Smooth muscle cell (in vitro differentiated cells): ENCODE results near the gene HECW1. TPM values are rescaled to one million over a fixed set of nuclear protein-coding genes. Genes with fewer than 3 reads are reported as not detected.
"Not testable (repeated sequence)": the region's sequence is repeated elsewhere in the genome, so short reads cannot be mapped to it uniquely, and the experiment has no call there.

Experiments used
- DNase-seq: peaks from one replicate; lab custom pipeline; 2025; ENCODE audit not compliant: unreplicated experiment; lab: John Stamatoyannopoulos, UW
- H2AFZ ChIP-seq: fragments of 200-600 bp; sonication (generic); 2 replicates; pipeline ENCODE4 v1.6.0; 2016; ENCODE audit warnings: antibody characterized with exemption, low read depth, mild to moderate bottlenecking
- H3F3A ChIP-seq: fragments of 200-600 bp; sonication (generic); 2 replicates; pipeline ENCODE4 v1.6.0; 2017; ENCODE audit warnings: antibody characterized with exemption, low read depth
- H3K27ac ChIP-seq: fragments of 200-600 bp; sonication (generic); 2 replicates; pipeline ENCODE4 v1.5.1; 2016; ENCODE audit warnings: low read depth, mild to moderate bottlenecking
- H3K27me3 ChIP-seq: fragments of 200-600 bp; sonication (generic); 2 replicates; pipeline ENCODE4 v1.6.1; 2016; ENCODE audit warnings: low read depth, mild to moderate bottlenecking
- H3K36me3 ChIP-seq: fragments of 200-600 bp; sonication (generic); 2 replicates; pipeline ENCODE4 v1.5.1; 2016; ENCODE audit warnings: low read depth
- H3K4me1 ChIP-seq: fragments of 200-600 bp; sonication (generic); 2 replicates; pipeline ENCODE4 v1.5.1; 2016; ENCODE audit warnings: low read depth
- H3K4me2 ChIP-seq: fragments of 200-600 bp; sonication (generic); 2 replicates; pipeline ENCODE4 v1.6.0; 2016; ENCODE audit warnings: mild to moderate bottlenecking
- H3K4me3 ChIP-seq: fragments of 200-600 bp; sonication (generic); 2 replicates; pipeline ENCODE4 v1.5.1; 2016; ENCODE audit warnings: mild to moderate bottlenecking
- H3K79me2 ChIP-seq: fragments of 200-600 bp; sonication (generic); 2 replicates; pipeline ENCODE4 v1.6.0; 2016; ENCODE audit warnings: low read depth, mild to moderate bottlenecking
- H3K9ac ChIP-seq: fragments of 200-600 bp; sonication (generic); 2 replicates; pipeline ENCODE4 v1.6.0; 2016; ENCODE audit warnings: low read depth
- H3K9me3 ChIP-seq: fragments of 200-600 bp; sonication (generic); replicated peaks from 2 replicates; pipeline ENCODE4 v1.5.1; 2016; ENCODE audit warnings: low read depth
- H4K20me1 ChIP-seq: fragments of 200-600 bp; sonication (generic); 2 replicates; pipeline ENCODE4 v1.6.0; 2016; ENCODE audit warnings: low read depth
- WGBS: methylation state at CpG from one replicate; pipeline ENCODE4 v1.1.7; 2016; ENCODE audit warnings: low lambda C conversion rate; 5-methylcytosine and 5-hydroxymethylcytosine counted together
- polyA plus RNA-seq: library from polyadenylated mRNA; unstranded; fragments of >200 nt; fragmentation: Nextera tagmentation; extraction: Ambion mirVana; gene quantifications from 2 replicates; pipeline ENCODE4 v1.2.1, GENCODE V29; 2016
- total RNA-seq: library from RNA; depleted of rRNA; stranded (reverse); fragments of >200 nt; gene quantifications from 2 replicates; pipeline ENCODE4 v1.2.3, GENCODE V29; 2014
- TF ChIP-seq, protein P1 (sequence below): fragments of 200-600 bp; sonication (generic); IDR thresholded peaks from 2 replicates; pipeline ENCODE4 v1.5.1; 2017; ENCODE audit warnings: borderline replicate concordance, mild to moderate bottlenecking, antibody characterized with exemption; ENCODE audit not compliant: insufficient read depth, poor library complexity, severe bottlenecking

Gene HECW1
- total and polyA plus RNA-seq, 2 experiments from 2014 or later = 0.09 to 0.49 TPM

DNA sequence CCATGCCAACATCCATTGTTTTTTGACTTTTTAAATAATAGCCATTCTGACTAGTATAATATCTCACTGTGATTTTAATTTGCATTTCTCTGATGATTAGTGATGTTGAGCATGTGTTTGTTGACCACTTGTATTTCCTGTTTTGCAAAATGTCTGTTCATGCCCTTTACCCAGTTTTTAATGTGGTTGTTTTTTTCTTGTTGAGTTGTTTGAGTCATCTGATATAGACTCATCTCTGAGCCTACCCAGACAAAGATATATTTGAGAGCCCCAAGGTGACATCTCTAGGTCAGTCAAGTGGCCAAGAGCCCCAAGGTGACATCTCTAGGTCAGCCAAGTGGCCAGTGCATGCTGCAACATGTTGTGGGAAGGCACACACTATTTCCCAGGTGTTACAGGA lies 224.7 kb downstream of the HECW1 start:
- H3K27me3 ChIP-seq = no peaks in the 10 kb centered on the region
- no peaks in the 10 kb centered on the region for H4K20me1 ChIP-seq
- H3K4me3 ChIP-seq = no peak overlapping the region
- no peak overlapping the region for H3K4me2 ChIP-seq
- DNase-seq = no peak
- no peak overlapping the region for H3K27ac ChIP-seq
- H3K9me3 ChIP-seq = no peaks in the 10 kb centered on the region
- TF ChIP-seq, protein P1, sequence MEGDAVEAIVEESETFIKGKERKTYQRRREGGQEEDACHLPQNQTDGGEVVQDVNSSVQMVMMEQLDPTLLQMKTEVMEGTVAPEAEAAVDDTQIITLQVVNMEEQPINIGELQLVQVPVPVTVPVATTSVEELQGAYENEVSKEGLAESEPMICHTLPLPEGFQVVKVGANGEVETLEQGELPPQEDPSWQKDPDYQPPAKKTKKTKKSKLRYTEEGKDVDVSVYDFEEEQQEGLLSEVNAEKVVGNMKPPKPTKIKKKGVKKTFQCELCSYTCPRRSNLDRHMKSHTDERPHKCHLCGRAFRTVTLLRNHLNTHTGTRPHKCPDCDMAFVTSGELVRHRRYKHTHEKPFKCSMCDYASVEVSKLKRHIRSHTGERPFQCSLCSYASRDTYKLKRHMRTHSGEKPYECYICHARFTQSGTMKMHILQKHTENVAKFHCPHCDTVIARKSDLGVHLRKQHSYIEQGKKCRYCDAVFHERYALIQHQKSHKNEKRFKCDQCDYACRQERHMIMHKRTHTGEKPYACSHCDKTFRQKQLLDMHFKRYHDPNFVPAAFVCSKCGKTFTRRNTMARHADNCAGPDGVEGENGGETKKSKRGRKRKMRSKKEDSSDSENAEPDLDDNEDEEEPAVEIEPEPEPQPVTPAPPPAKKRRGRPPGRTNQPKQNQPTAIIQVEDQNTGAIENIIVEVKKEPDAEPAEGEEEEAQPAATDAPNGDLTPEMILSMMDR = no peak
- H2AFZ ChIP-seq = no peak overlapping the region
- H3K9ac ChIP-seq = no peak overlapping the region
- no peaks in the 10 kb centered on the region for H3K36me3 ChIP-seq
- no peaks in the 10 kb centered on the region for H3K79me2 ChIP-seq
- H3K4me1 ChIP-seq = peaks cover 15% of the 10 kb centered on the region
- no peaks in the 10 kb centered on the region for H3F3A ChIP-seq

GRCh38 chr7:43337811-43338210 lies 225.4 kb downstream of the HECW1 start:
- H3K79me2 ChIP-seq = no peaks in the 10 kb centered on the region
- peaks cover 15% of the 10 kb centered on the region for H3K4me1 ChIP-seq
- no peak overlapping the region for H3K4me2 ChIP-seq
- H3K9me3 ChIP-seq = no peaks in the 10 kb centered on the region
- H3K27ac ChIP-seq = no peak overlapping the region
- H3K27me3 ChIP-seq = no peaks in the 10 kb centered on the region
- TF ChIP-seq, protein P1 = no peak
- H2AFZ ChIP-seq = no peak overlapping the region
- H3F3A ChIP-seq = no peaks in the 10 kb centered on the region
- no peak overlapping the region for H3K4me3 ChIP-seq
- H3K9ac ChIP-seq = no peak overlapping the region
- no peaks in the 10 kb centered on the region for H4K20me1 ChIP-seq
- DNase-seq = no peak
- WGBS = 52% methylated on average over 1 of the region's 1 CpG
- H3K36me3 ChIP-seq = no peaks in the 10 kb centered on the region

GRCh38 chr7:43341132-43341531 lies 228.7 kb downstream of the HECW1 start:
- H3K4me3 ChIP-seq = no peak overlapping the region
- no peaks in the 10 kb centered on the region for H3K79me2 ChIP-seq
- no peaks in the 10 kb centered on the region for H3F3A ChIP-seq
- no peak overlapping the region for H3K27ac ChIP-seq
- no peaks in the 10 kb centered on the region for H3K27me3 ChIP-seq
- H2AFZ ChIP-seq = no peak overlapping the region
- no peak overlapping the region for H3K4me2 ChIP-seq
- no peak for DNase-seq
- 97% methylated on average over 2 of the region's 2 CpGs for WGBS
- H3K36me3 ChIP-seq = no peaks in the 10 kb centered on the region
- peaks cover 15% of the 10 kb centered on the region for H3K4me1 ChIP-seq
- no peaks in the 10 kb centered on the region for H3K9me3 ChIP-seq
- H3K9ac ChIP-seq = no peak overlapping the region
- H4K20me1 ChIP-seq = no peaks in the 10 kb centered on the region
- TF ChIP-seq, protein P1 = no peak

DNA sequence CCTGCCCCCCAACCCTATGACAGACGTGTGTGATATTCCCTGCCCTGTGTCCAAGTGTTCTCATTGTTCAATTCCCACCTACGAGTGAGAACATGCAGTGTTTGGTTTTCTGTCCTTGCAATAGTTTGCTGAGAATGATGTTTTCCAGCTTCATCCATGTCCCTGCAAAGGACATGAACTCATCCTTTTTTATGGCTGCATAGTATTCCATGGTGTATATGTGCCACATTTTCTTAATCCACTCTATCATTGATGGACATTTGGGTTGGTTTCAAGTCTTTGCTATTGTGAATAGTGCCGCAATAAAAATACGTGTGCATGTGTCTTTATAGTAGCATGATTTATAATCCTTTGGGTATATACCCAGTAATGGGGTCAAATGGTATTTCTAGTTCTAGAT lies 231.0 kb downstream of the HECW1 start:
- not testable (repeated sequence) for H3K4me2 ChIP-seq, H3K9ac ChIP-seq, H2AFZ ChIP-seq, H3K27me3 ChIP-seq, H3F3A ChIP-seq, H3K79me2 ChIP-seq, H4K20me1 ChIP-seq, H3K9me3 ChIP-seq, H3K4me3 ChIP-seq, H3K36me3 ChIP-seq, H3K27ac ChIP-seq, DNase-seq
- H3K4me1 ChIP-seq = peaks cover 10% of the 10 kb centered on the region
- WGBS = over 99% methylated on average over 4 of the region's 4 CpGs

- H3K79me2 ChIP-seq, H3K4me3 ChIP-seq, H2AFZ ChIP-seq, H3K27ac ChIP-seq, H3K9ac ChIP-seq, H3K36me3 ChIP-seq, H3K4me2 ChIP-seq, H4K20me1 ChIP-seq, H3K9me3 ChIP-seq, DNase-seq, H3K4me1 ChIP-seq, H3K27me3 ChIP-seq, H3F3A ChIP-seq: not testable (repeated sequence)
- 89% methylated on average over 1 of the region's 1 CpG for WGBS
These were observed 233.2 kb downstream of the HECW1 start for GRCh38 chr7:43345696-43346095.
